HepG2 (cell line): ENCODE measurements around the gene VAPB. TPM values are rescaled to one million over a fixed set of nuclear protein-coding genes. Genes with fewer than 3 reads are reported as not detected.

Experiments used
- ATAC-seq: fragments of 200-7000 bp; cut with Tn5 transposase; 3 replicates; pipeline ENCODE4 v1.9.1; 2020; ENCODE audit warnings: mild to moderate bottlenecking, moderate library complexity
- BruUV-seq: library from RNA; stranded (reverse); fragments of 400-500 nt; replicated peaks from 2 replicates; lab custom pipeline; 2021; lab: Mats Ljungman, UMichigan
- CTCF ChIA-PET: fragments of 300-600 bp; formaldehyde crosslinking; extraction: SDS; loops from one replicate; lab custom pipeline; 2021; ENCODE audit warnings: low total read pairs, inconsistent platforms, low intra/inter-chr PET ratio; lab: Yijun Ruan, JAX
- POLR2A ChIA-PET: fragments of 350-600 bp; sonication (Branson Sonifier 250); formaldehyde crosslinking; loops from one replicate; lab custom pipeline; 2020; ENCODE audit warnings: antibody characterized with exemption, inconsistent platforms; lab: Yijun Ruan, JAX
- DNase-seq: peaks from one replicate; pipeline ENCODE4 v3.0.0-alpha.2; 2015; ENCODE audit warnings: low spot score
- FAIRE-seq: peaks from 3 replicates; lab custom pipeline; 2011; peaks lifted over from hg19 to GRCh38; lab: Jason Lieb, UNC
- H2AFZ ChIP-seq: one replicate; pipeline ENCODE4 v1.6.1; 2011; ENCODE audit warnings: low read length, inconsistent platforms
- H3K27ac ChIP-seq: fragments of 300-600 bp; 3 replicates; pipeline ENCODE4 v1.8.0; 2011; ENCODE audit warnings: mixed run types, mild to moderate bottlenecking, mixed read lengths, low read length, inconsistent platforms; ENCODE audit not compliant: insufficient read depth; ENCODE audit errors: extremely low read length
- H3K27me3 ChIP-seq, 2 experiments: fragments of 200-600 bp in 1 of 2; 2 replicates in 1 of 2; 3 replicates in 1 of 2; pipeline versions ENCODE4 v1.6.0 to v1.8.0; 2011; ENCODE audit warnings: low read length in 2 of 2, mild to moderate bottlenecking in 2 of 2, moderate library complexity in 2 of 2, inconsistent platforms in 1 of 2; ENCODE audit not compliant: insufficient read depth in 2 of 2, control insufficient read depth in 1 of 2
- H3K36me3 ChIP-seq, 2 experiments: fragments of 200-600 bp in 1 of 2; replicated peaks in 1 of 2; 2 replicates in 1 of 2; 3 replicates in 1 of 2; pipeline versions ENCODE4 v1.5.1 to v1.8.0; 2011; ENCODE audit warnings: low read length in 2 of 2, inconsistent platforms in 1 of 2; ENCODE audit not compliant: insufficient read depth in 2 of 2, control insufficient read depth in 1 of 2
- H3K4me1 ChIP-seq: 2 replicates; pipeline ENCODE4 v1.5.1; 2012; ENCODE audit warnings: low read length, inconsistent platforms; ENCODE audit not compliant: insufficient read depth
- H3K4me2 ChIP-seq: 2 replicates; pipeline ENCODE4 v1.6.0; 2011; ENCODE audit warnings: low read depth, low read length, inconsistent platforms
- H3K4me3 ChIP-seq, 3 experiments: fragments of 200-600 bp in 1 of 3; sonication (generic), shearing (Covaris generic) in 1 of 3; replicated peaks in 1 of 3; 2 replicates each; pipeline ENCODE4 v1.5.1; 2011 to 2016; ENCODE audit warnings: low read length in 3 of 3, inconsistent platforms in 2 of 3, low read depth in 2 of 3, mild to moderate bottlenecking in 2 of 3, control low read depth in 1 of 3, mixed read lengths in 1 of 3; ENCODE audit not compliant: insufficient read depth in 1 of 3
- H3K79me2 ChIP-seq: one replicate; pipeline ENCODE4 v1.6.1; 2011; ENCODE audit warnings: low read length, inconsistent platforms; ENCODE audit not compliant: insufficient read depth
- H3K9ac ChIP-seq: 2 replicates; pipeline ENCODE4 v1.6.0; 2011; ENCODE audit warnings: mild to moderate bottlenecking, low read depth, low read length, inconsistent platforms; ENCODE audit not compliant: insufficient read depth
- H3K9me3 ChIP-seq: 2 replicates; pipeline ENCODE4 v1.5.1; 2012; ENCODE audit warnings: mild to moderate bottlenecking, low read length
- H4K20me1 ChIP-seq: 2 replicates; pipeline ENCODE4 v1.6.0; 2011; ENCODE audit warnings: inconsistent platforms, mild to moderate bottlenecking, low read length, moderate library complexity; ENCODE audit not compliant: insufficient read depth
- CEBPB ChIP-seq: IDR thresholded peaks from 2 replicates; pipeline ENCODE4 v1.6.1; 2011; ENCODE audit warnings: low read depth, low read length, improper control_type of control experiment, borderline replicate concordance
- MIXL1 ChIP-seq: IDR thresholded peaks from 2 replicates; pipeline ENCODE4 v1.6.1; 2016
- MLX ChIP-seq: IDR thresholded peaks from 2 replicates; pipeline ENCODE4 v1.6.1; 2016
- RBM22 ChIP-seq: fragments of 200-400 bp; formaldehyde crosslinking; optimal IDR thresholded peaks from 2 replicates; pipeline ENCODE3; 2017; ENCODE audit warnings: mild to moderate bottlenecking, low read length, moderate library complexity
- RERE ChIP-seq: IDR thresholded peaks from 2 replicates; pipeline ENCODE4 v1.6.1; 2016; ENCODE audit warnings: low read depth, missing genetic modification reagents, missing compliant biosample characterization
- ZNF652 ChIP-seq: IDR thresholded peaks from 2 replicates; pipeline ENCODE4 v1.6.1; 2016; ENCODE audit warnings: low read depth, borderline replicate concordance
- WGBS: methylation state at CpG from one replicate; pipeline ENCODE4 v1.1.6; 2017; ENCODE audit warnings: low lambda C conversion rate; 5-methylcytosine and 5-hydroxymethylcytosine counted together
- in situ Hi-C: cut with HindIII; loops from 2 replicates; pipeline ENCODE4 v1.10.0; 2017; ENCODE audit warnings: low pct_unique_long_range_greater_than_20kb; ENCODE audit not compliant: extremely low pct_ligation_motif_present
- intact Hi-C: fragments of 100-400 bp; cut with micrococcal nuclease; formaldehyde crosslinking; loops from one replicate; pipeline ENCODE4 v1.10.0; 2022; ENCODE audit not compliant: unreplicated experiment
- polyA plus RNA-seq, 8 experiments: library from polyadenylated mRNA; depleted of rRNA in 3 of 8; stranded (reverse) in 7 of 8; unstranded in 1 of 8; fragments of >200 nt; fragmentation: Illumina TruSeq in 4 of 8; extraction: Trizol in 4 of 8; gene quantifications; 2 replicates each; pipeline versions ENCODE4 v1.2.1 to v1.2.3, GENCODE V29; 2011 to 2016; ENCODE audit warnings: low read depth in 4 of 8, missing spikeins in 1 of 8, mixed read lengths in 1 of 8; ENCODE audit not compliant: insufficient read depth in 1 of 8
- total RNA-seq, 5 experiments: library from RNA; depleted of rRNA; stranded (reverse); fragments of >200 nt; fragmentation: Illumina TruSeq; extraction: Trizol; gene quantifications; 2 replicates each; pipeline ENCODE4 v1.2.3, GENCODE V29; 2016; ENCODE audit warnings: low read depth in 1 of 5

VAPB gene
- total and polyA plus RNA-seq, 2 of the 13 experiments (the other 11 are each of a cell fraction or from before 2014, with no cell fraction given) = 18.6 to 48.5 TPM

- ChIA-PET POLR2A (interaction anchor here (1.0 kb wide), 1 partner anchor 32 kb away, joined by 4 read pairs; the partner anchor contains the start of gene VAPB), CTCF (no interaction called here)
- BruUV-seq = no TSS peak
- Histone ChIP-seq H3K79me2 (peaks cover 46% of the 10 kb centered on the region), H2AFZ (no peak overlapping the region), H3K4me1 (peaks cover 12% of the 10 kb centered on the region), H4K20me1 (no peaks in the 10 kb centered on the region; the same call in 1 of the 2 replicates), H3K27ac (no peak overlapping the region), H3K9ac (no peak overlapping the region), H3K27me3 (no peaks in the 10 kb centered on the region), H3K4me2 (no peak overlapping the region), H3K4me3 (no peak overlapping the region), H3K36me3 (peaks cover 30 to 66% of the 10 kb centered on the region in 2 experiments), H3K9me3 (no peaks in the 10 kb centered on the region)
- WGBS = 96% methylated on average over 5 of the region's 5 CpGs
- no peak for ATAC-seq
- DNase-seq = no peak
- intact Hi-C loops (no loop called here), in situ Hi-C loops (no loop called here)
- FAIRE-seq = no peak
- peak; percentile 62 for TF ChIP-seq CEBPB
- no peak for TF ChIP-seq MIXL1
These were observed 31.9 kb downstream of the VAPB start for GRCh38 chr20:58420798-58421496.

GRCh38 chr20:58421497-58421850 is 32.4 kb downstream of the VAPB start:
- H4K20me1 ChIP-seq = peaks cover 2% of the 10 kb centered on the region; the same call in 1 of the 2 replicates
- H3K4me1 ChIP-seq = peaks cover 7% of the 10 kb centered on the region
- BruUV-seq = no TSS peak
- H3K27me3 ChIP-seq = no peaks in the 10 kb centered on the region
- ChIA-PET CTCF (no interaction called here), POLR2A (no interaction called here)
- no peak overlapping the region for H3K4me3 ChIP-seq
- FAIRE-seq (no peak), DNase-seq (no peak), ATAC-seq (no peak)
- WGBS = 84% methylated on average over 1 of the region's 1 CpG
- intact Hi-C loops (no loop called here), in situ Hi-C loops (no loop called here)
- H2AFZ ChIP-seq = no peak overlapping the region
- no peak overlapping the region for H3K4me2 ChIP-seq
- no peak overlapping the region for H3K27ac ChIP-seq
- peaks cover 46% of the 10 kb centered on the region for H3K79me2 ChIP-seq
- no peaks in the 10 kb centered on the region for H3K9me3 ChIP-seq
- TF ChIP-seq RERE (CRISPR knock-in tag) (no peak), ZNF652 (CRISPR knock-in tag) (no peak), RBM22 (peak; percentile 13), MLX (CRISPR knock-in tag) (no peak)
- H3K36me3 ChIP-seq = peaks cover 31 to 69% of the 10 kb centered on the region in 2 experiments
- no peak overlapping the region for H3K9ac ChIP-seq
